HG02870 (cell line): ENCODE data around the gene TCERG1L.
"Not testable (repeated sequence)": the region's sequence is repeated elsewhere in the genome, so short reads cannot be mapped to it uniquely, and the experiment has no call there.

Experiments
- ATAC-seq: cut with Tn5 transposase; IDR thresholded peaks from one replicate; pipeline ENCODE4 v1.9.1; 2021; ENCODE audit warnings: mild to moderate bottlenecking, moderate library complexity; ENCODE audit not compliant: unreplicated experiment

TCERG1L gene

DNA sequence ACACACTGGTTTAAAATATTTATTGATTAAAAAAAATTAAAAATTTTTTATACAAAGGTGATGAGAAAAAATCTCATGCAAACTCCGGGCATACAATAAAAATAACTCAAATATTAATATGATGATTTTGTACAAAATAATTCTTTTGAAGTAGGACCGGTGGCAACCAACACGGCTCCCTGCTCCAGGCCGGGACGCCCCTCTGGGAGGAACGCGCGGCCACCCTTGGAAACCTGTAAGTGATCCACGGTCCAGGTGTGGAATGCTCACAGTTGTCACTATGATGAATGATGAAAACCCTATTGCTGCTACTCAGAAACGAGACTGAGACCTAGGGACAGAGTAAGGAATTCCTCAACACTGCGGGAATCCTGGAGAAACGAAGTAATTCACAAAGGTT is 219.1 kb downstream of the TCERG1L start:
- ATAC-seq = no peak

DNA sequence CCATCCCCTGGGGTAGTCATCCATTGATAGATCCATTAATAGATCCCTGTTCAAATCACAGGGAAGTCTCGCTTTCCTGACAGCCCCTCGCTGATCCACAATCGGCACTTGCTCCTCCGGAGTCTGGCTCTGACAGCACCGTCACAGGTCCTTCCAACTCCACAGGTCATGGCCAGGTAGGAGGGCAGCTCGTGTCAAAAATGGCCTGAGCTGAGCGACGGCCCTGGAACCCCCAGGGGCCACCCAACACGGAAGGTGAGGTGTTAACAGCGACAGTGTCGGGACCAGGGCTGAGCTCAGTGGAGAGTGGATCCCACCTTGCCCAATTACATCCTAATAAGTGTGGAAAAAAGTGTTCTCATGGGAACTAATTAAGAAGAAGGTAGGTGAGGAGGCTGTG is 219.8 kb downstream of the TCERG1L start:
- no peak for ATAC-seq

DNA sequence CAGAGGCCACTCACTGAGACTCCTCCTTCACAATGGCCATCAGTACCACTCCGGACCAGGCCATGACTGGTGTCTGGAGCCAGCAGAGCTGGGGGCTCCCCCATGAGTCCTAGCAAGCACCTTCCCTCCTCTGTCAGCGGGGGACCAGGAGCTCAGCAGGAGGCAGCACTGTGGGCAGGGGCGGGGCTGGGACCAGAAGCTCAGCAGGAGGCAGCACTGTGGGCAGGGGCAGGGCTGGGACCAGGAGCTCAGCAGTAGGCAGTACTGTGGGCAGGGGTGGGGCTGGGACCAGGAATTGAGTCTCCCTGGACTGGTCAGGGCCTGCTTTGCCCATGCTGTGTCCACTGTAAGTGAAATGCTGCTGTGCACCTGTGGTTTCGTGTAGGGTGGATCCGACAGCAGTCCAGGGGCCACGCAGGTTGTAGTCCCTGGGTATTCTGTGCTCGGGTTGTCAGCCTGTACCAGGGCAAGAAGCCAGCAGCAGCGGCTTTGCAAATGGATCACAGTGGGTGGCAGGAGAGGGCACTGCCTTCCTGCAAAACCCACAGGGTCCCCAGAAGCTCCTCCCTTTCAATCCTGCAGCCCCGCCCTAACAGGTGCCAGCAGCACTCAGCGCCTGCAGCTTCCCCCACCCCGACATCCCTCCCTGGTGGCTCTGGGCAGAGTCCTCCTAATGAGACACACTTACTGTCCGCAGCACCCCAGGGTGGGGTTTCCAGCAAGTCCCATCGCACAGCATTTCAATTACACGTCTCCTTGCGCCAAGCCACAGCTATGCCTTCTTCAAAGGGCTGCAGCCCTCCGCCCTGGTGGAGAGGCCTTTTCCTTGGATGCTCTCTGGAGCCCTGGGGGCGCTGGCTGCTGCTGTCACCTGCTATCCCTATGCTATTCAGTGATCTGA is 220.5 kb downstream of the TCERG1L start:
- ATAC-seq = no peak

DNA sequence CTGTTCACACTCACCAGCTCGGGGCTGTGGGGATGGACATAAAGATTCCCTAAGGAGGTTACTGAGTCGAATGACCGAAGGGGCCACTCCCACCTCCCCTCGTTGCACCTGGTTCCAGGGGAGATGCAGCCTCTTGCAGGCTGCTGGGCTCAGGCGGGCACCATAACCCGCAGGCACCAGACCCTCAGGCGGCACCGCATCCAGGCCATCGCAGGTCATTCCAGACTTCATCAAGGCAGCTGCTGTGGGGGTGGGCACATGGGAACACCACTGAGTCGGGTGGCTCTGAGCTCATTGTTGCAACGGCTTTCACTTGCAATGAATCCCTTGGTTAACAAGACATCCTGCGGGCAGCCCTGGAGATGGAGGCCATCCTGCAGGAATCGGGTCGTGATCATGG is 221.7 kb downstream of the TCERG1L start:
- no peak for ATAC-seq

DNA sequence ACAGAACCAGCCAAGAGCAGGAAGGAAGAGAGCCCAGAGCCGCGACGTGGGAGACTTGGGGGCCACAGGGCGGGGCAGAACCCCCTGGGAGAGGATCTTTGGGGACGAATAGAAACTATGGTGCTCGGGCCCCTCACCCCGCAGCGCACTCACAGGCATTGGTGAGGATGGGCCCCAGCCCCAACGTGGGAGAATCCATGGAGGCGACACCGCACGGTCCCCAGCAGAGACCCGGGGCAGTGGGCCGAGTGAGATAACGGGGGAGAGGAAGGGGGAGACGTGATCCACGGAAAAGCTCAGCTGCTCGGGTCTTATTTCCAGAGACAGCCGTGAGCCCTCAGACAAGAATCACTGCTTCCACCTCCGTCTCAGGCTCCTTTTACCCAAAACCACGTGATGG is 222.4 kb downstream of the TCERG1L start:
- ATAC-seq = no peak

DNA sequence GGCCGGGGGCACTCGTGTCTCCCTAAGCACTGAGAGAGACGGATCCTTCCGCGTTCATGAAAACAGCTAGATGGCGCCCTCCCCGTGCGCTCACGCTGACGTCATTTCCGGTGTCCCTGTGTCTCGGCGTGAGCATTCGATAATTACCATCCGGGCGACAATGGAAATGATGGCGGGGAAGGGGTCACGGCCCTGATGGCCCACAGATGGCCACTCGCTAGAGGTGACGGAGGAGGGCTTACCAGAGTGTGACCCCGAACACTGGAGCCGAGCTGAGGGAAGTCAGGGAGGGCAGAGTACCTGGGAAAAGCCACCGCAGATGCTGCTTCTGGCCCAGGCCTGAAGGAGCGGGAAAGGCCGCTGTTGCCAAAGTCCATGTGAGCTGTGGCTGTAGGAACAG is 222.9 kb downstream of the TCERG1L start:
- no peak for ATAC-seq

DNA sequence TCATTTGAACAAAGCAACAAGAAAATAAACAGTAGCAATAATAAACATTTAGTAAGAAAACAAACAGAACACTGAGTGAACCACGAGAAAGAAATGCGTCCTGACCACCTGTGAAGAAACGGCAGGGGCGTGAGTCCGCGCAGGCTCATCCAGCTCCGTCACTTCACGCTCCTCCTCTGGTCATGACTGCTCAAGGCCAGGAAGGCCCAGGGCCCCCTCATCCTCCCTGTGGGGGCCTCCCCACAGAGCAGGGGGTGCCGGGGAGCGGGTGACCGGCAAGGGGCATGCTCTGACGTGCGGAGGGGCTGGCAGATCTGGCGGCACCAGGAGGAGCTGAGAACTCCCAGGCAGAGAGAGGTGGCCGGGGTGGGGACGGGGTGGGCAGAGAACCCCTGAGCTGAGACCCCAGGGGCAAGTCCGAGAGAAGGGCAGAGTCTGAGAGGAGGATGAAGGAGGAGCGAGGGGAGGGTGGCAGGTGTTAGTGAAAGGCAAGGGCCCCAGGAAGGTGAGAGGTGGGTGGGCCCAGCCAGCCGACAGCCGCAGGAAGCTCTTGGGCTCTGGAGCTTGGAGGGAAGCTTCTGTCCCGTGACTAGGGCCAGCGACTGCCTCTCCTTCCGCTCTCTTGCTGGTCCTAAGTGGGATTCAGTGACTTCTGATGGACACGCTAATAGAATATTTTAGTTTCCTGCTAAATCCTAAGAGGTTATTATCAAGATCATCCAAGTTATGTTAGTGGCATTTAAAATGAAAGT is 223.9 kb downstream of the TCERG1L start:
- ATAC-seq = no peak

DNA sequence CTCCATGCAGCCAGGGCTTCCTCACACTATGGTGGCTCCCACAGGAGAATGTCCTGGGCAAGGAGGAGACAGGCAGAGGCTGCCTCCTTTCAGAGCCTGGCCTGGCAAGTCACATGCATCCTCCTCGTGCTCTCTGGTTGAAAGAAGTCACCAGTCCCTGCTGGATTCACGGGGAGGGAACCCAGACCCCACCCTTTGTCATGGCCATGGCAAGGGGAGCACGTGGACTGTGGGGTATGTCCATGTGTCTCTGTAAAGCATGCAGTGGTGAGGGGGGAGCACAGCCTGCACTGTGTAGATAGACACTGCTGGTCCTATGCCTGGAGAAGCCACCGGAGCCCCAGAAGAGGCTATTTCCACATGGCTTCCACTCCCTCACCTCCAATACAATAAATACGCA is 225.0 kb downstream of the TCERG1L start:
- no peak for ATAC-seq

DNA sequence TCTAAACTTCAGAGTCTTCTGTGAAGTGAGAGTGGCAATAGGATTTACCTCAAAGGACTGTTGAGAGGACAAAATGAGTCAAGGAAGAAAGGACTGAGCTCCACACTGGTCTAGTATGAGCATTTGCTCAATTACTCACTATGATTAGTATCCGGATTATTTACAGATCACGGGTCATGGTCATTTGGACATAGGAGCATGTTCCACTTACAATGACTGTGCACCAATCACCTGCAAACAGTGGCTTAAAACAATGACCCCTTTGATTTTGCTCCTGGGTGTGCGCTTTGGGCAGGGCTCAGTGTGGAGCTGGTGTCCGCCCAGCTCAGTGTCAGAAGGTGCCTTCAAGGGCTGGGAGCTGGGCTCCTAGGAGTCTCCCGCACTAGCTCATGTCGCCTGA is 225.4 kb downstream of the TCERG1L start:
- ATAC-seq = no peak

DNA sequence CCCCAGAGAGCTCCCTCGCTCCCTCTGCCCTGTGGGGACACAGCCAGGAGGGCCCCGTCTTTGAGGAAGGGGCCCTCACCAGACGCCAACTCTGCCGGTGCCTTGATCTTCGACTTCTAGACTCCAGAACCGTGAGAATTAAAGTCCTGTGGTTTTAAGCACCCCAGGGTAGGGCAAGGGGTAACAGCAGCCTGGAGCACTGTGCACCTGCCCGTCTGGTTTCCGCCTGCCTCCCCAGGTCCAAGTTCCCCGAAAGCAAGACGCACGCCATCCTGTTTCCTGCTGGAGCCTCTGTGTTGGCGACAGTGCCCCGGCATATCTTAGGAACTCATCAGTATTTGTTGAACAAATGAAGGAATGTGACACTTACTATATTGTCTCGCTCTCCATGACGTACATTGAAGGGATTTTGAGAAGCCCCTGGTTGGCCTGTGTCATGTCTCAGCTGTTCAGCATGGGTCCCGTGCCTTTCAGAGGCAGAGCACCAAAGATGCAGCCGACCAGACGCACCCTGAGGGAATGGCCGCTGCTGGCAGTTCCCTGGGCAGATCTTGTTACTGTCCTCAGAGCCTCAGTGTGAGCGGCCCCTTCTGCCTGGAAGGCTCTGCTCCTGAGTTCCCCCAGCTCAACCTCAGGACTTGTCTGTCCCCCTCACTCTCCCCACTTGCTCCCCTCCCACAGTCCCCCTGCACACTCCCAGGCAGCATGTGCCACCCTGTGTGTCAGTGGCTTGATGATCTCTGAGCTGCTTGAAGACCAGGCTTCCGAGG is 226.2 kb downstream of the TCERG1L start:
- ATAC-seq = no peak

DNA sequence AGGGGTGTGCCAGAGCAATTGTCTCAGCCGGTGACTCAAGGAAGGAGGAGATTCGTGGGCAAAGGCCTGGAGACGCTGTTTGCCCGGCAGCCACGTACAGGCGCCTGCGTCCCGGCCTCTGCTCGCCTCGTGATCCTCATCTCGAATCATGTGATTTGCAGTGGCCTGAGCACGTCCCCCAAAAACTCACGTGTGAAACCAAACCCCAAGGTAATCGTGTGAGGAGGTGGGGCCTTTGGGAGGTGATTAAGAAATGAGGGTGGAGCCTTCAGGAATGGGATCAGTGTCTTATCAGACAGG is 226.8 kb downstream of the TCERG1L start:
- ATAC-seq = no peak

DNA sequence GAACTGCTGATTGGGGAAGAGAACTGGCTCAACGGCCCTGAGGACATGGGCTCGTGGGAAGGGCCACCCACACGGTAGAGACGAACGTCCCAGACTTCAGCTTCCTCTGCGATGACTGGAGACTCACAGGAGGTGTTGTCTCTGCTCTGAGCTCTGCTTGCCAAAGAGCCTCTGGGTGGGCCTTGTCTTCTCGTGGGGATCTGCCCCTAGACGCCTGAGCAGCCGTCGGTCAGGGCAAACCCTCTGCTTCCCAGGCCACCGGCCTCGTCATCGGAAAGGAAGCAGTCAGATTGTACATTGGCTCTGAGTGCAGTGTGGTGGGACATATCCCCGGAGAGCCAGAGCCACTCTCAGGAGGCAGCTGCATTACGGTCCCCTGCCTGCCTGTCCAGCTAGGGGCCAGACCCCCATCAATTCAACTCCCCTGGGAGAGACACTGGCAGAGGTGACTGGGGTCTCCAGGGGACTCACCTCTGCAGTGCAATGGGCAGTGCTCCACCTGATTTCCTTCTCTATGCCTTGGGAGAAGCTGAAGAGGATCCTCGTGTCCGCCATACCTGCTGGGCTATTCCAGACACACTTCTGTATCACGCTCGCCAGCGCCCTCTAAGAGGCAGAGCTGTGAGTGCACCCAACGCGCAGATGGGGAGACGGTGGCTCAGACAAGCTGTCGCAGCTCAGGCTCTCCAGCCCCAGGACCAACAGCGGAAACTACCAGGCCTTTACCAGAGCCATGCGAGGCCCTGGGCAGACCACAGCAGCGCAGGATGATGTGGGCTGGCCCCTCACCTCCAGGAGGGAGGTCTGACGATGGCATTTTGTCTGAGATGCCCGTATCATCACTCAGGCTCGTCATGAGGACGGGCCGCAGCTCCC is 227.4 kb downstream of the TCERG1L start:
- no peak for ATAC-seq

DNA sequence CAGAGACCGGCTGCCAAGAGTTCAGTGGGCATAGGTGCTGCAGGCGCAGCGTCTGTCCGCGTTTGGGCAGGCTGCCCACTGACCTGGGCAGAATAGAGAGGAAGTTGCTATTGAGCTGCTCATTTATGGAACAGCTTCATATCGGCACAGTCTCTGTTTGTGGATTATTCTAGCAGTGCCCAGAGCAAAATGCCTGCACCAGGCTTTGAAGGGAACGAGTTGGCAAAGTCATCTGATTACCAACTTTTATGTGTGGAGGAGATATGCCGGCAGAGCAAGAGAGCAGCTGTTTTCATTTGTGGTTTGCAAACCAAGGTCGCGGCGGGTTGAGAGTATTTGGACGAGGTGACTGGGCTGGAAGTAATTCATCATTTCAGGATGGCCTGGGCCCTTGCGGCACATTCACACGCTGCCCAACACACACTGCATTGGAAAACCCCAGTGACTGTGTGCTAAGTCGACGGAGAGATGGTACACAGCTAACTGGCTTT is 228.5 kb downstream of the TCERG1L start:
- ATAC-seq = no peak

DNA sequence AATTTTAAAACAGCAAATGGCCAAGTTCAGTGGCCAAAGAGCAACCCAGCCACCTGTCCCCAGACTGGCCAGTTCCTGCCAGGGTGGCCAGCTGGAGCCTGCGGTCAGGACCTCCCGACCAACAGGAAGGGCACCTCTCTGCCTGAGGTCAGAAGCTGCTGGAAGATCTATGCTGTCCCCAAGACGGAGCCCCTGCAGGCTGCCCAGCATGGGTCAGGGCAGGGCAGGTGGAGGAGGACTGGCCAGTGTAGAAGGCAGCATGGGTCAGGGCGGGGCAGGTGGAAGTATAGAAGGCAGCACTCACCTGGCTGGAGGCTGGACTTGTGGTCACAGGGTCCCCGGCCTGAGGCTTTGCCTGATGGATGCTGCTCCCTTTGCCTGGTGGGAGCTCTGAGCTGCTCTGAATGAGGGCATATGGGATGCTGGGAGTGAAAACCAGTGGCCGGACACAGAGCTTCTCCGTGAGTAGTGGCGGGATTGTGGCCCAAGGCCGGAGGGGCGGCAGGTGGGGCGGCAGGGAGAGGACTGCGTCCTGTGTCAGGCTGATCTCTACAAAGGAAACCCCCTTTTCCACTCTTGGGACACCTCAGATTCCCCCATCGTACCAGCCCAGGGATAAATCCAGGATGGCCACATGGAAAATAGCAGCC is 229.2 kb downstream of the TCERG1L start:
- no peak for ATAC-seq

DNA sequence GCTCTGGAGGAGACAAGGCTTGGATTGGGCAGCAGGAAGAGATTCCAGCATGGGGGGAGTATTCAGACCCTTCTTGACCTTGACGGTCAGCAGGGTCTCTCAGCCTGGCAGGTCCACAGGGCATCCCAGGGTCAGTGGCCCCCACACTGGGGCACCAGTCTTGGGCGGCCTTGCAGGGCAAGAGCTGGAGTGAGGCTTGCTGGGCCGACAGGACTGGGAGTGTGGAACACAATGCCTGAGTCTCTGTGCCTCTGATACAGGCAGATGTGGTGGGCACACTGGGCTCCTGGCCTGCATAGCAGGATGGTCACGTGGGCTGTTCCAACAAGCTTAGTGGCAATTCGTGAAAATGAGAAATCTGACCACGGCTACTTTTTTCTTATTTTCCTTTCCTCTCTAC is 229.7 kb downstream of the TCERG1L start:
- no peak for ATAC-seq

DNA sequence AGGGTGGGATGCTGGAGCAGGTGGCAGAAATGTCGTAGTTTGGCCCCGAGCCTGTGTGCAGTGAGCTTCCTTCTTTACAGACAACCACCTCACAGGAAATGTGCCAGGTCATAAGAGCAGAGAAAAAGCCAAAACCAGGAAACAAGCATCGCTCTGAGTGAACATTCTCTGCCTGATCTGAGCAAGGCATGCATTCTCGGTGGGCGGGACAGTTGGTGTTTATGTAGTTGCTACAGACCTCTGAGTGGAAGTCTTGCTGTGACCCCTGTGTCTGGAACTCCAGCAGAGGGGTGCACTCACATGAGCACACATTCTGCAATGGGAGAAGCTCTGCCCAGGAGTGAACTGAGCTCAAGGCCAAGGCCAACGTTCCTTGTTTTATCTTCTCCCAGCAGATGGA is 230.1 kb downstream of the TCERG1L start:
- no peak for ATAC-seq

DNA sequence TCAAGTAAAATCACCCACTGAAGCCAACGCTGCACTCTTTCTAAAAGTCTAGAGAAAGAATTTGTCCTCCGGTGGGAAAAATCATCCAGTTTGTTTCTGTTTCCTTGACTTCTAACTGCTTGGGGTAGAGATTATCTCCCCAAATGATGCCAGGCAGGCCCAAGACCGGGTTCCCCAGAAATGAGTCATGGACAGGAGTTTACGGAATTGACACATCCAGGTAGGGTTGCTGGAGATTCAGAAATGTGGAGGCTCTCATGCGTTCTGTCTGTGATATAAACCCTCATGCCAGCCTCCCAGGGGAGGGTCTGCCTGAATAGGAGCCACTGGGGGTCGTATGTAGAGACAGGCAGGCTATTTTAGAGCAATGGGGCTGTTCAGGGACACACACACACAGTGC is 230.9 kb downstream of the TCERG1L start:
- no peak for ATAC-seq

DNA sequence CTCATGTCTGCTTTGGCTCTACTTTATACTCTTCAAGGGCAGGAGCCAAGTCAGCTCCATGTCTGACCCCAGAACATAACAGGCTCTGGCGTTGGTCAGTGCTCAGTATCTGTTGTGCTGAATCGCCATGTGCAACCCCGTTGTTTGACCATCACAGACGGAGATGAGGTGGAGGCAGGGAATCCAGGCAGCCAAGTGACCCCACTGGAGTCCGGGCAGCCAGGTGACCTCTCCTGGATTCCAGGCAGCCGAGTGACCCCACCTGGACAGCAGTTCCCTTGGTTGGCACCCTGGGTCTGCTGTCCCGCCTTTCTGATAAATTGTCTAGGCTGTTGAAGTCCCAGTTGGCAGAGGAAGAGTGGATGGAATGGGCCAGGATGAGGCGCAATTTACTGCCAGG is 232.2 kb downstream of the TCERG1L start:
- ATAC-seq = no peak

DNA sequence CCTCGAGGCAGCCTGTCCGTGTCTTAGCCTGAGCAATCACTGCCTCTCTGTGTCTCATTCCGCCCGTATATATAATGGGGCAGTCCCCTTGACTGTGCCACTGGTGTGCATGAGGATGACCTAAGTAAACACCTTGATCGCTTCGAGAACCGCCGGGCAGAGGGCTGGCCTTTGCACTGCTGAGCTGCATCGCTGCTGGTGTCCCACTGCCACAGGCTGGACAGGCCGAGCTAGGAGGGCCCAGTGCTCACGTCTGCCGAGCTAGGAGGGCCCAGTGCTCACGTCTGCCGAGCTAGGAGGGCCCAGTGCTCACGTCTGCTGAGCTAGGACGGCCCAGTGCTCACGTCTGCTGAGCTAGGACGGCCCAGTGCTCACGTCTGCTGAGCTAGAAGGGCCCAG is 232.6 kb downstream of the TCERG1L start:
- not testable (repeated sequence) for ATAC-seq
